HG02588 (cell line): ENCODE results near the gene MYO1G.
A peak's percentile ranks its signal among the peaks of the same experiment; 100 is the strongest.
"Not testable (repeated sequence)": the region's sequence is repeated elsewhere in the genome, so short reads cannot be mapped to it uniquely, and the experiment has no call there.

Experiments used
- ATAC-seq: cut with Tn5 transposase; IDR thresholded peaks from one replicate; pipeline ENCODE4 v1.9.1; 2021; ENCODE audit warnings: mild to moderate bottlenecking, moderate library complexity; ENCODE audit not compliant: unreplicated experiment

MYO1G gene

GRCh38 chr7:44999245-45000092 is 20.7 kb upstream of the MYO1G start:
- peak; percentile 65 for ATAC-seq

- ATAC-seq = no peak
These were observed 19.5 kb upstream of the MYO1G start for GRCh38 chr7:44998153-44998871.

GRCh38 chr7:44995555-44996493 is 17.0 kb upstream of the MYO1G start:
- no peak for ATAC-seq

GRCh38 chr7:44994877-44995554 is 16.2 kb upstream of the MYO1G start:
- no peak for ATAC-seq

- ATAC-seq = not testable (repeated sequence)
These were observed 13.4 kb upstream of the MYO1G start for GRCh38 chr7:44992004-44992795.

- no peak for ATAC-seq
These were observed 11.6 kb upstream of the MYO1G start for GRCh38 chr7:44990109-44991023.

GRCh38 chr7:44989132-44989531 is 10.3 kb upstream of the MYO1G start:
- no peak for ATAC-seq

GRCh38 chr7:44988701-44989100 is 9.9 kb upstream of the MYO1G start:
- ATAC-seq = no peak

- ATAC-seq = no peak
These were observed 9.2 kb upstream of the MYO1G start for GRCh38 chr7:44987996-44988395.

GRCh38 chr7:44987457-44987856 is 8.6 kb upstream of the MYO1G start:
- no peak for ATAC-seq

- ATAC-seq = peak; percentile 95
These were observed 7.6 kb upstream of the MYO1G start for GRCh38 chr7:44986218-44987053.

GRCh38 chr7:44985900-44986217 is 7.0 kb upstream of the MYO1G start:
- no peak for ATAC-seq

GRCh38 chr7:44985033-44985695 is 6.3 kb upstream of the MYO1G start:
- ATAC-seq = no peak

GRCh38 chr7:44984478-44984758 is 5.6 kb upstream of the MYO1G start:
- ATAC-seq = no peak

GRCh38 chr7:44983742-44984477 is 5.1 kb upstream of the MYO1G start:
- ATAC-seq = no peak

GRCh38 chr7:44982970-44983369 is 4.2 kb upstream of the MYO1G start:
- no peak for ATAC-seq

GRCh38 chr7:44982535-44982923 is 3.7 kb upstream of the MYO1G start:
- ATAC-seq = no peak
